Measurements from ENCODE around the gene ACTR5.

ACTR5 gene

GRCh38 chr20:38729767-38730166 lies 18.5 kb upstream of the ACTR5 start:
- DNase-seq = peak; percentile 12

GRCh38 chr20:38730167-38730988 lies 17.9 kb upstream of the ACTR5 start:
- peak; percentile 15 for DNase-seq

- peak; percentile 89 for DNase-seq
These were observed 17.1 kb upstream of the ACTR5 start for GRCh38 chr20:38730989-38731737.

GRCh38 chr20:38731738-38732113 lies 16.5 kb upstream of the ACTR5 start:
- no peak for DNase-seq

- DNase-seq = no peak
These were observed 15.3 kb upstream of the ACTR5 start for GRCh38 chr20:38732981-38733380.

- DNase-seq = no peak
These were observed 13.1 kb upstream of the ACTR5 start for GRCh38 chr20:38735172-38735571.

- no peak for DNase-seq
These were observed 10.4 kb upstream of the ACTR5 start for GRCh38 chr20:38737887-38738286.

GRCh38 chr20:38745757-38746156 lies 2.5 kb upstream of the ACTR5 start:
- DNase-seq = no peak

- no peak for DNase-seq
These were observed 664 bp upstream of the ACTR5 start for GRCh38 chr20:38747495-38748096.

- peak; percentile 75 for DNase-seq
These were observed 545 bp downstream of the ACTR5 start for GRCh38 chr20:38748861-38749149.

- DNase-seq = peak; percentile 12
These were observed 3.2 kb downstream of the ACTR5 start for GRCh38 chr20:38751360-38751976.

GRCh38 chr20:38752029-38752428 lies 3.8 kb downstream of the ACTR5 start:
- DNase-seq = no peak

- no peak for DNase-seq
These were observed 6.7 kb downstream of the ACTR5 start for GRCh38 chr20:38754924-38755323.

- DNase-seq = no peak
These were observed 7.2 kb downstream of the ACTR5 start for GRCh38 chr20:38755324-38755910.

GRCh38 chr20:38757145-38757775 lies 9.0 kb downstream of the ACTR5 start:
- DNase-seq = no peak

GRCh38 chr20:38759106-38759505 lies 10.8 kb downstream of the ACTR5 start:
- no peak for DNase-seq

GRCh38 chr20:38760978-38761377 lies 12.7 kb downstream of the ACTR5 start:
- no peak for DNase-seq

GRCh38 chr20:38762174-38762573 lies 13.9 kb downstream of the ACTR5 start:
- no peak for DNase-seq

GRCh38 chr20:38763616-38764015 lies 15.4 kb downstream of the ACTR5 start:
- no peak for DNase-seq

GRCh38 chr20:38764567-38765318 lies 16.5 kb downstream of the ACTR5 start:
- DNase-seq = peak; percentile 78

GRCh38 chr20:38766071-38766470 lies 17.8 kb downstream of the ACTR5 start:
- no peak for DNase-seq
